Stimulated activated naive B cell treated with anti-CD40 and anti-IgM and Interleukin-4, amounts not matched to agents 10 μg/mL and 1 μg/mL and 100 μg/mL, for 72 hours (primary cell): ENCODE results near the gene ASB1.

Experiments used
- ATAC-seq, 2 donors: fragments of 150-1000 bp; cut with Tn5 transposase; replicated peaks; 2 replicates each; pipeline ENCODE4 v1.10.0; 2021; ENCODE audit warnings: moderate library complexity in 1 of 2
- DNase-seq: peaks from one replicate; pipeline ENCODE4 v3.0.0; 2021
- H3K27ac Mint-ChIP-seq: one replicate; pipeline ENCODE4 v1.8.0; 2022; ENCODE audit warnings: mild to moderate bottlenecking, mixed read lengths
- H3K27me3 Mint-ChIP-seq, 2 donors: one replicate each; pipeline ENCODE4 v1.8.0; 2022; ENCODE audit warnings: mixed read lengths in 2 of 2
- H3K36me3 Mint-ChIP-seq, 2 donors: one replicate each; pipeline ENCODE4 v1.8.0; 2022; ENCODE audit warnings: mixed read lengths in 2 of 2, mild to moderate bottlenecking in 1 of 2
- H3K4me1 Mint-ChIP-seq, 2 donors: one replicate each; pipeline ENCODE4 v1.8.0; 2022; ENCODE audit warnings: mixed read lengths in 2 of 2, mild to moderate bottlenecking in 1 of 2
- H3K4me3 Mint-ChIP-seq, 2 donors: one replicate each; pipeline ENCODE4 v1.8.0; 2022; ENCODE audit warnings: mild to moderate bottlenecking in 2 of 2, mixed read lengths in 2 of 2, moderate library complexity in 1 of 2
- H3K9me3 Mint-ChIP-seq, 2 donors: one replicate each; pipeline ENCODE4 v1.8.0; 2022; ENCODE audit warnings: mixed read lengths in 2 of 2, mild to moderate bottlenecking in 1 of 2

ASB1 gene

DNA sequence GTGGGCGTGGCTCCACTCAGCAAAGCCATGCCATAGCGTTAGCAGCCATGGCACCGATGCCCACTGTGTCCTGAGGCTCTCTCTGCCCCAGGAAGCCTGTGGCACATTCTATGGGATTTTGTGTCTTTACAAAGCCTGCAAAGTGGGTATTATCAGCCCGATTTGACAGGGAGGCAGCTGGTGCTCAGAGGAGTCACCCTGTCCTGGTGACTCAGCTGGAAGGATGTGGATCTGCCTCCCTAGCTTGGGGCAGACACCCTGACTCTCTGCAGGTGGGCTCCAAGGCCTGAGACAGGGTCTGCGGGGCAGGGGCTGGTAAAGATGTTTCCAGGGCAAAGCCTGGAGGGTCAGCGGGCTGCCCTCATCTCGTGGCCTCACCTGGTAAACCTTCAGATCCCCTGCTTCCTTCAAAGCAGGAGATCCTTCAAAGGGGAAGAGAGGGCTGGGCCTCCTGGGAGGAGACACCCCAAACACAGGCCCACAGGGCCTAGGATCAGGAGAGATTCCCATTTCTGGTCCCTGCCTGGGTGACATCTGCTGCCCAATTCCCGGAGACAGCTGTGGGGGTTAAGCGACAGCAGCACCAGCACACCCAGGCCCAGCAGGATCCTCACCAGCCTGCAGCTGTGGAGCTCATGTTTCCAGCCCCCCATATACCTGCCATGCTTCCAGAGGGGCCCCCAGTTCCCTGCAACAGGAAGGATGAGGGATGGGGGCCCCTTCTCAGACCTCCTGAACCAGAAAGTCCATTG lies 3.0 kb upstream of the ASB1 start:
- no peak for DNase-seq
- no peak for ATAC-seq
- Mint-ChIP-seq H3K27me3 (peaks cover 0 to 6% of the 10 kb centered on the region in 2 donors), H3K4me3 (no peak overlapping the region), H3K27ac (no peak overlapping the region), H3K9me3 (no peaks in the 10 kb centered on the region), H3K4me1 (peaks cover 14 to 24% of the 10 kb centered on the region in 2 donors), H3K36me3 (peaks cover 3 to 13% of the 10 kb centered on the region in 2 donors)

DNA sequence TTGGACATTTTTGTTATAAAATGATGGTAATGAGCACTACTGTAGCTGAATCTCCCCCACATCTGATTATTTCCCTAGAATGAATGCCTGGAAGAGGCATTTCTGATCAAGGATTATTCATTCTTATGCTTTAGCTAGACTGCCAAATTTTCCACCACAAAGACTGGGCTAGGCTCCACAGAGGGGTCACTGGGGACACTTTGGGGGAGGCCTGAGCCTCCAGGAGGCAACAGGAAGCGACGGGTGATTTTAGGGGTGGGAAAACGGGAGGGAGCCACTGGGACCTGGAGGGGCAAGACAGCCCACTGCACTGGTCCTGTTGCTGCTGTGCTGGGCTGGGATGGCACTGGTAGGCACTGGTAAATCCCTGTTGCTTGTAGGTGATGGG lies 2.4 kb upstream of the ASB1 start:
- ATAC-seq, result no peak
- Mint-ChIP-seq H3K9me3 (no peaks in the 10 kb centered on the region), H3K27me3 (peaks cover 0 to 6% of the 10 kb centered on the region in 2 donors), H3K27ac (no peak overlapping the region), H3K36me3 (peaks cover 3 to 13% of the 10 kb centered on the region in 2 donors), H3K4me3 (no peak overlapping the region), H3K4me1 (peaks cover 14 to 26% of the 10 kb centered on the region in 2 donors)
- DNase-seq, result no peak

DNA sequence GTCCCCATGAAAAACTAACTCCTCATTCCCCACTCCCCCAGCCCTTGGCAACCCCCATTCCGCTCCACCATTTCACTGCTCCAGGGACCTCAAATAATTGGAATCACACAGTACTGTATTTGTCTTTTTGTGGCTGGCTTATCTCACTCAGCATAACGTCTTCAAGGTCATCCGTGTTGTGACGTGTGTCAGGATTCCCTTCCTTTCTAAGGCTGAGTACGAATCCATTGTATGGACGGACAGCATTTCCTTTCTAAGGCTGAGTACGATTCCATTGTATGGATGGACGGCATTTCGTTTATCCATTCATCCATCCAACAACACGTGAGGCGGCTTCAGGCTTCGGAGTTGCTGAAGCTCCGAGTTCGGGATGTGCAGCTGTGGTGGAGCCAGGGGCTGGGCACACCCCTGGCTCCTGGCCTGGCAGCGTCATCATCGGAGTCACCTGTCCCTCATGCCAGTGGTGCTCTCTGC lies 1.2 kb upstream of the ASB1 start:
- no peak for ATAC-seq

DNA sequence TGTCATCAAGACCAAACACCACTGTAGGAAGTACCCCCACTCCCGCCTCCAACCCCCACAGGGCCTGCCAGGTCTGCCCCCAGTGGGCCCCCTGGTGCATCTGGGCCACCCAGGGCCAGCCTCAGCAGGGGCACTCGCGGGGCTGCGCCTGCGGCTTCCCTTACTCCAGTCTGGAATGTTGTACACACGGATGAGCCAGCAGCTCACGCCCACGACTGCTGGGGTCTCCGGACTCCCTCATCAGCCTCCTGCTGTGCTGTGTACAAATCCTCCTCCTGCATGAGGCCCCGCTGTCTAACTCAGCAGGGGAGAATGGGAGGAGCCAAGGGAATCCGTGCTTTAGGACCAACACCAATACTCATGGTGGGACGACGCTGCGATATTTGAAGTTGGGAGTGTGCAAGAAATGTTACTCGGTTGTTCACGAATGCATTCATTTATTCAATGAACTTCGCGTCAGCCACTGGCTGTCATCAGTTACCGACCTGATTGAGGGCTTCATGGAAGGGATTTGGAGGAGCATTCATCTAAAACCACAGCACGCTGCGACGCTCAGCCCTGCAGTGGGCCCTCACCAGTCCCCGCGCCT lies 654 bp upstream of the ASB1 start:
- Mint-ChIP-seq H3K36me3 (peaks cover 11 to 20% of the 10 kb centered on the region in 2 donors), H3K9me3 (no peaks in the 10 kb centered on the region), H3K27me3 (peaks cover 0 to 6% of the 10 kb centered on the region in 2 donors), H3K4me3 (peak overlapping the region; percentile 89 to 94), H3K27ac (peak overlapping the region; percentile 93), H3K4me1 (peaks cover 19 to 33% of the 10 kb centered on the region in 2 donors)
- peak; percentile 25 to 35 for ATAC-seq
- DNase-seq, result no peak

More for the DNA sequence above, 1.2 kb upstream of the ASB1 start:
- peaks cover 10 to 15% of the 10 kb centered on the region in 2 donors for H3K36me3 Mint-ChIP-seq
- peaks cover 18 to 32% of the 10 kb centered on the region in 2 donors for H3K4me1 Mint-ChIP-seq
- peak overlapping the region in 1 of 2 donors; percentile 94 for H3K4me3 Mint-ChIP-seq
- DNase-seq, result no peak
- peaks cover 0 to 6% of the 10 kb centered on the region in 2 donors for H3K27me3 Mint-ChIP-seq
- no peak overlapping the region for H3K27ac Mint-ChIP-seq
- no peaks in the 10 kb centered on the region for H3K9me3 Mint-ChIP-seq

DNA sequence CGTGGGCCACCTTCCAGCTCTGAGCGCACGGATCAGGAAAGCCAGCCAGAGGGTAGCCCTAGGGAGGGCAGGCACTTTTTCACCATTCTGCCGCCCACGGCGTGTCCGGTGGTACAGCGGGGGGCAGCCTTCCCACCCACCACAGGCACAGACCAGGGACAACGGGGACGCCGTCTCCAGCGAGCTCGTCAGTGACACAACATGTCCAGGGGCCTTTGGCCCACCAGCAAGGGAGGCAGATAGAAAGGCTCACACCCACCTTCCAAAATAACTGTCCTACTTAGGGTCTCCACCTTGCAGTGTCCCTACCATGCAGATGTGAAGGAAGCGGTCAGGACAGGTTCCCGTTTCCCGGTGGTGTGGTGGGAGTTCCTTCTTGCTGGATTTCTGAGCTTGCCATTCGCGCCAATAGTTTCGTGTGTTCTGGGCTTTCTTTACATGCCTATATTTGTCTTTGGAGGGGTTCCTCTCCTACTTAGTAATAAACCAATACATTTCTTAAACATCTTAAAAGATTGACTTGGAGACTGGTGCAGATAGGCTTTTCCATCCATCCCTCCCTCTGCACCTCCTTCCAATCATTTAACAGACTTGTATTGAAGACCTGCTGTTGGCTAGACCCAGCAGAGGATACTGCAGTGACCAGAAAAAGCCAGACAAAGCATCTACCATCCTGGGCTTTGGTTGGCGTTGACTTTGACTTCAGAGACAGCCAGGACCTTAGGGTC lies 872 bp downstream of the ASB1 start:
- Mint-ChIP-seq H3K4me1 (peaks cover 26 to 39% of the 10 kb centered on the region in 2 donors), H3K36me3 (peaks cover 11 to 20% of the 10 kb centered on the region in 2 donors), H3K9me3 (no peaks in the 10 kb centered on the region), H3K4me3 (peak overlapping the region; percentile 91 to 94), H3K27me3 (no peaks in the 10 kb centered on the region), H3K27ac (peak overlapping the region; percentile 95)
- ATAC-seq (peak; percentile 28 to 33), DNase-seq (no peak)

DNA sequence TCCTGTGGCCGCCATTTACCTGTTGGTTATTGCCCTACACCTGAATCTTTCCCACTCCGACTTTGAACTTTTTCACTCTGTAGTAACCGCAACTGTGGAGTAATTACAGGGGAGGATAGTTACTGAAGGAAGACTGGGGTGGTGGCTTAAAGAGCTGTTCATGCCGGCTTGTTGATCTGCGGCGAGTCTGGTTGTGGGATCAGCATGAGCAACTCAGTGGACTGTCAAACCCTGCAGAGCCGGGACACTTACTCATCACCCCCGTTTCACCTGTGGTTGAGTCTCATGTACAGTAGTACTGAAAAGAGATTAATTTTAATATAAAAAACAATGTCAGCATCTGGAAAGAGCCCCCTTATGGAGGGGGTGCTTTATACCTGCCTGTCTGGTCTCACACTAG lies 2.1 kb downstream of the ASB1 start:
- Mint-ChIP-seq H3K4me3 (peak overlapping the region in 1 of 2 donors; percentile 16), H3K9me3 (no peaks in the 10 kb centered on the region), H3K4me1 (peaks cover 31 to 50% of the 10 kb centered on the region in 2 donors), H3K27ac (no peak overlapping the region), H3K27me3 (no peaks in the 10 kb centered on the region), H3K36me3 (peaks cover 20 to 26% of the 10 kb centered on the region in 2 donors)
- DNase-seq (no peak), ATAC-seq (no peak)

DNA sequence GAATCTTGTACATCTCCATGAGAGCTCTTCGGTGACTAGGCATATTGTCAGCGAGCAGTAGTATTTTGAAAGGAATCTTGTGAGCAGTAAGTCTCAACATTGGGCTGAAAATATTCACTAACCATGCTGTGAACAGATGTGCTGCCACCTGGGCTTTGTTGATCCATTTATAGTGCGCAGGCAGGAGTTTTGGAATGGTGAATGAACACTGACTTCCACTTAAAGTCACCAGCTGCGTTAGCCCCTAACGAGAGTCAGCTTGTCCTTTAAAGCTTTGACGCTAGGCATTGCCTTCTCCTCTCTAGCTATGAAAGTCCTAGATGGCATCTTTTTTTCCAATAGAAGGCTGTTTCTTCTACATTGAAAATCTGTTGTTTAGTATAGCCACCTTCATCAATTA lies 4.1 kb downstream of the ASB1 start:
- Mint-ChIP-seq H3K36me3 (peaks cover 28 to 36% of the 10 kb centered on the region in 2 donors), H3K27me3 (no peaks in the 10 kb centered on the region), H3K4me1 (peaks cover 33 to 53% of the 10 kb centered on the region in 2 donors), H3K27ac (no peak overlapping the region), H3K9me3 (no peaks in the 10 kb centered on the region), H3K4me3 (no peak overlapping the region)
- DNase-seq (no peak), ATAC-seq (no peak)

DNA sequence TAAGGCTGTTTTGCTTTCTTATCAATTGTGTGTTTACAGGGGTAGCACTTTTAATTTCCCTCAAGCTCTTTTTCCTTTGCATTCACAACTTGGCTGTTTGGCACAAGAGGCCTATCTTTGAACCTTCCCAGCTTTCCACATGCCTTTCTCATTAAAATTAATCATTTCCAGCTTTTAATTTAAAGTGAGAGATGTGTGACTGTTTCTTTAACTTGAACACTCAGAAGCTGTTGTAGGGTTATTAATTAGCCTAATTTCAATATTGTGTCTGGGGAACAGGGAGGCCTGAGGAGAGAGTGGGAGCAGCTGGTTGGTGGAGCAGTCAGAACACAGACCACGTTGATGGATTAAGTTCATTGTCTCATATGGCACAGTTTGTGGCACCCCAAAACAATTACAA lies 4.7 kb downstream of the ASB1 start:
- no peaks in the 10 kb centered on the region for H3K9me3 Mint-ChIP-seq
- ATAC-seq, result no peak
- no peak overlapping the region for H3K4me3 Mint-ChIP-seq
- H3K36me3 Mint-ChIP-seq, result peaks cover 32 to 40% of the 10 kb centered on the region in 2 donors
- no peak for DNase-seq
- peaks cover 30 to 53% of the 10 kb centered on the region in 2 donors for H3K4me1 Mint-ChIP-seq
- no peak overlapping the region for H3K27ac Mint-ChIP-seq
- H3K27me3 Mint-ChIP-seq, result no peaks in the 10 kb centered on the region

DNA sequence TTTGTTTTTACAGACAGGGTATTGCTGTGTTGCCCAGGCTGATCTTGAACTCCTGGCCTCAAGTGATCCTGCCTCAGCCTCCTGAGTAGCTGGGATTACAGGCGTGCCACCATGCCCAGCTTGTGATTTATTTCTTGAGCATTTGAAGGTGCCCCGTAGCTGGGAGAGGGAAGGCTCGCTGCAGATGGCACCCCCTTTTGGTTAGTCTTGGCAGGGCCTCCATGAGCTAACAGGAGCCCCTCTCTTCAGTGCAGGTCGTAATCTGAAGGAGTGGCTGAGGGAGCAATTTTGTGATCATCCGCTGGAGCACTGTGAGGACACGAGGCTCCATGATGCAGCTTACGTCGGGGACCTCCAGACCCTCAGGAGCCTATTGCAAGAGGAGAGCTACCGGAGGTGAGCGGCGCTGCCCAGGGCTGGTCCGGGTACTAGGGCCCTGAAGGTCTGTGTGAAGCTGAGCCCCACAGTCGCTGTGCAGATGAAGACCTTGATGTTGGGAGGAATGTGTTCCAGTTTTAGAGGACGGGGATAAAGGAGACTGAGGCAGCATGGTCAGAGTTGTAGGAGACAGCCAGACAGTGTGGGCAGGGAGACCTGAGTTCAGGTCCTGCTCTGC lies 6.7 kb downstream of the ASB1 start:
- Mint-ChIP-seq H3K4me1 (peaks cover 23 to 53% of the 10 kb centered on the region in 2 donors), H3K27ac (peak overlapping the region; percentile 37), H3K9me3 (no peaks in the 10 kb centered on the region), H3K36me3 (peaks cover 42 to 48% of the 10 kb centered on the region in 2 donors), H3K4me3 (no peak overlapping the region), H3K27me3 (no peaks in the 10 kb centered on the region)
- DNase-seq (no peak), ATAC-seq (no peak)

DNA sequence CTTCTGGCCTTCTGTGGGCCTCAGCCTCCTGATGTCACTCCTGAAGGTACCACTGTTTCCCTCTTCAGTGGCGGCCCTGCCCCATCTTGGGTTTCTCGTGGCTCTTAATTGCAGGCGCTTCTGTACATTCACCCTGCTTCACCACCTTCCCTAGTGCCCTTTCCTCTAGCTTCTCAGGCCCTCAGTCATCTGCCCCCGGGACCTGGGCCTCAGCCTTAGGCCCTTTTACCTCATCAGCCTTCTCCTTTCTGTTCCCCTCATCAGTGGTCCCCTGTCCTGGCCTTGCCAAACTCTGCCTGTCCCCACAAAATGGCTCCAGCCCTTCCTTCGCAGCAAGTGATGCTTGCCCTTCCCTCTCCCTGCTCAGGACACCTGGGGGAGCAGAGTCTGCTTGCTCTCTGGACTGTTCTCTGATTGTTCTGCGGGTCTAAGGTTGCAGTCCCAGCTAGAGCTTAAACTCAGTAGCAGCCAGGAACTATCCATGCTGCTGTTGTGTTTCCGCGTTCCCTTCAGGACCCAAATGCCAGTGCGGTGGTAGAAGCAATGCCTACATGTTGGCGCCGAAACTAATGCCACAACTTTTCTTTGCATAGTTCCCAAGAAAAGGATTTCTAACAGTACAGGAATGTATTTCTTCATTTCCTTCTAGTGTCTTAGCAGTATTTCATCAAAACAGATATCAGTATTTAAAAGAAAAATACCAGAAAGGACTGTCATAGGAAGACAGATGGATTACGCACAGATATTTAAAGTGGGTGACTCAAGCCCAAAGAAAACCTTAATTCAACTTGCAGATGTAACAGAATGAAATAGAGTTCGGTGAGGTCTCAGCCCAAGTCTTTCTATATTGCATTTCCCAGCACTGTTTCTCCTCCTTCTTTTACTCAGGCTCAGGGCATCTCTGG lies 7.5 kb downstream of the ASB1 start:
- H3K36me3 Mint-ChIP-seq, result peaks cover 47 to 52% of the 10 kb centered on the region in 2 donors
- no peaks in the 10 kb centered on the region for H3K9me3 Mint-ChIP-seq
- peaks cover 24 to 55% of the 10 kb centered on the region in 2 donors for H3K4me1 Mint-ChIP-seq
- no peak for ATAC-seq
- DNase-seq, result no peak
- H3K27me3 Mint-ChIP-seq, result no peaks in the 10 kb centered on the region
- peak overlapping the region; percentile 68 for H3K27ac Mint-ChIP-seq
- H3K4me3 Mint-ChIP-seq, result no peak overlapping the region

DNA sequence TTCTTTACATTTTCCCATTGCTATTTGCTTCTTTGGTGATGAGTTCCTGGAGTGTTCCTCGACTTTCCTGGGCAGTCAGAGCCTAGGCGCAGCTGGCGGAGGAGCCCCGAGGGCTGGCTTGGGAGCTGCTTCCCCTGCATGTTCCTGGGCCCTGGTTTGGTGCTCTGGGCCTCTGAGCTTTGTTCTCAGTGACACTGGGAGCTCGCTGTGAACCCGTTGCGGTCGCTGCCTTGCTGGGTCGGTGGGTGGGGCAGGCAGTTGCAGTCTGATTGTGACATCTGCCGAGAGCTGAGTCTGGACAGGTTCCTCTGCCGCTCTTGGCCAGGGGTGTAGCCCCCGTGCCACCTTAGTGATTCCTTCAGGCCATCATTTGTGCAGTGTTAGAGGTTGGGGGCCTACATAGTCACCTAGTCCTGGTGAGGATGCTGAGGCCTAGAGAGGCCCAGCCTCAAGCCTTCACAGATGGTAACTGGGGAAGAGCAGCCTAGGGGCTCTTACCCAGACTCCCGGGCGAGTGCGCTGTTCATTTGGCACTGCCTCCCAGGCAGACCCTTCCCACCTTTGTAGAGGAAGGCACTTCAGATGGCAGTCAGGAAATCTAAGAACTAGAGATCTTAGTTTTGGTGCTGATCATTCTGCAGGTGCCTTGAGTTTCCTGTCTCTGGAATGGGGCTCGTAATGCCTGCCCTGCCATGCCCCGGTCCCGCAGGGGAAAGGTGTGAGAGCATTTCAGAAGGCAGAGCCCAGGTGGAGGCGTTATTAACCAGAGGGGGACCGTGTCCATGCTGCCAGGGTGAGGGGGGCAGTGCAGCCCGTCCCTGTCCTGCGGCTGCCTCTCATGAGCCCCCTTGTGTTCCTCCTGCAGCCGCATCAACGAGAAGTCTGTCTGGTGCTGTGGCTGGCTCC lies 8.4 kb downstream of the ASB1 start:
- Mint-ChIP-seq H3K27me3 (no peaks in the 10 kb centered on the region), H3K27ac (no peak overlapping the region), H3K4me1 (peaks cover 23 to 59% of the 10 kb centered on the region in 2 donors), H3K4me3 (no peak overlapping the region), H3K9me3 (no peaks in the 10 kb centered on the region), H3K36me3 (peaks cover 48 to 52% of the 10 kb centered on the region in 2 donors)
- ATAC-seq, result no peak
- no peak for DNase-seq

DNA sequence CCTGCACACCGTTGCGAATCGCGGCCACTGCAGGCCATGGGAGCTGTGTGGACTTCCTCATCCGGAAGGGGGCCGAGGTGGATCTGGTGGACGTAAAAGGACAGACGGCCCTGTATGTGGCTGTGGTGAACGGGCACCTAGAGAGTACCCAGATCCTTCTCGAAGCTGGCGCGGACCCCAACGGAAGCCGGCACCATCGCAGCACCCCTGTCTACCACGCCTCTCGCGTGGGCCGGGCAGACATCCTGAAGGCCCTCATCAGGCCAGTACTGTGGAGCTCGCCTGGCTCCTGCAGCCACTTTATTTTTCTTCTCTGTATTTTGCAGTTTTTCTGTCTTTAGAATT lies 9.0 kb downstream of the ASB1 start:
- peaks cover 24 to 60% of the 10 kb centered on the region in 2 donors for H3K4me1 Mint-ChIP-seq
- DNase-seq (no peak), ATAC-seq (no peak)
- H3K9me3 Mint-ChIP-seq, result no peaks in the 10 kb centered on the region
- no peaks in the 10 kb centered on the region for H3K27me3 Mint-ChIP-seq
- H3K27ac Mint-ChIP-seq, result peak overlapping the region; percentile 2
- H3K36me3 Mint-ChIP-seq, result peaks cover 48 to 50% of the 10 kb centered on the region in 2 donors
- no peak overlapping the region for H3K4me3 Mint-ChIP-seq
